ENCODE results near the gene MYO7A. TPM values are rescaled to one million over a fixed set of nuclear protein-coding genes. Genes with fewer than 3 reads are reported as not detected.

The MYO7A gene
- total and polyA plus RNA-seq, 2 of the 8 experiments (the other 6 are each of a cell fraction or from before 2014, with no cell fraction given), result 1.5 to 1.9 TPM

DNA sequence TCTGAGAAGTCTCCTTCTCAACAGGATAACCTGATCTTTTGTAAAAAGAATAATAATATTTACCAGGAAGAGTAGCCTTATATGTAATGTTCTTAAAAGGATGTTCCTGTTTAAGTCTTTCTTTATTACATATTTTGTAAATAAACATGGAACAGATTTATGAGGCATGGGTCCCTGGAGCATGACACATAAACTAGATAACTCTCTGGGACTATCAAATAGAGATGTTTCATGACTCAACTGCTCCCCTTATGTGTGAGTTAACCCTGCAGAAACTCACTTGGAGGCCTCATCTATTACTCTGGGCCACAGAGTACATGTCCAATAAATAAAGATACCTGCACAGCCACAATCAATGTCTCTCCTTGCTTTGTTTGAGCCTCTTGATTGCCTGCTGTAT lies 108.9 kb downstream of the MYO7A start:
- Histone ChIP-seq H3K56ac (replicated peaks; ENCODE audit: insufficient read length, low read depth, low read length) (no peak overlapping the region), H3K27ac (ENCODE audit: low read depth, low read length) (no peak overlapping the region), H3K4me2 (ENCODE audit: insufficient read depth in 1 of 2, low read depth in 2 of 2, low read length in 2 of 2) (no peak overlapping the region), H3K79me2 (ENCODE audit: control insufficient read depth in 1 of 2, insufficient read depth in 2 of 2, low read length in 2 of 2) (no peaks in the 10 kb centered on the region), H3K36me3 (ENCODE audit: control insufficient read depth in 2 of 4, insufficient read depth in 4 of 4, low read length in 3 of 4) (no peaks in the 10 kb centered on the region), H3K27me3 (replicated peaks in 1 of 4; ENCODE audit: control insufficient read depth in 3 of 4, extremely low read depth in 1 of 4, insufficient read depth in 3 of 4, low read length in 3 of 4) (no peaks in the 10 kb centered on the region), H2BK120ac (replicated peaks; ENCODE audit: low read depth, low read length) (no peak overlapping the region), H2BK12ac (ENCODE audit: low read depth, low read length) (no peak overlapping the region), H3K79me1 (ENCODE audit: low read depth, low read length) (no peaks in the 10 kb centered on the region), H2BK20ac (ENCODE audit: low read length) (no peak overlapping the region), H3K4ac (replicated peaks; ENCODE audit: insufficient read length, low read depth, low read length) (no peak overlapping the region), H3K23ac (ENCODE audit: insufficient read length) (no peak overlapping the region), H3K9me3 (ENCODE audit: insufficient read depth in 2 of 2, low read depth in 1 of 2, low read length in 1 of 2) (no peaks in the 10 kb centered on the region), H2AFZ (ENCODE audit: low read length) (no peak overlapping the region), H3K14ac (ENCODE audit: insufficient read length) (no peak overlapping the region), H2BK15ac (ENCODE audit: low read length) (no peak overlapping the region), H3K9ac (replicated peaks in 1 of 4; ENCODE audit: extremely low read depth in 1 of 4, low read depth in 3 of 4, low read length in 3 of 4) (no peak overlapping the region), H2AK5ac (ENCODE audit: low read depth, low read length) (no peak overlapping the region), H4K20me1 (replicated peaks in 1 of 2; ENCODE audit: control insufficient read depth in 1 of 2, insufficient read depth in 2 of 2, low read length in 2 of 2) (no peaks in the 10 kb centered on the region), H3K18ac (ENCODE audit: extremely low read depth, low read length) (no peak overlapping the region), H3K23me2 (ENCODE audit: low read depth, low read length) (no peaks in the 10 kb centered on the region), H2BK5ac (ENCODE audit: low read depth, low read length) (no peak overlapping the region), H4K8ac (ENCODE audit: extremely low read depth, insufficient read depth, low read length) (no peak overlapping the region), H4K91ac (replicated peaks; ENCODE audit: insufficient read length, low read length) (no peak overlapping the region), H4K5ac (ENCODE audit: insufficient read length, low read depth, low read length) (no peak overlapping the region), H3K4me1 (replicated peaks in 1 of 4; ENCODE audit: control insufficient read depth in 3 of 4, insufficient read depth in 4 of 4, low read length in 3 of 4) (no peaks in the 10 kb centered on the region), H3K4me3 (ENCODE audit: extremely low read depth in 1 of 4, insufficient read depth in 2 of 4, low read depth in 3 of 4, low read length in 4 of 4) (no peak overlapping the region)
- DNase-seq (ENCODE audit: low read depth in 1 of 2, low spot score in 2 of 2), result no peak
- TF ChIP-seq JUN (IDR thresholded peaks at IDR 0.05; ENCODE audit: low read depth, low read length) (no peak), SIX5 (IDR thresholded peaks at IDR 0.05; ENCODE audit: low read depth, low read length) (no peak), BCL11A (IDR thresholded peaks at IDR 0.05; ENCODE audit: low read depth in 2 of 2, low read length in 2 of 2) (no peak), RBBP5 (IDR thresholded peaks at IDR 0.05; ENCODE audit: borderline replicate concordance, low read depth, low read length) (no peak), RNF2 (IDR thresholded peaks at IDR 0.05; ENCODE audit: borderline replicate concordance, low read depth, low read length, missing control alignments, poor library complexity, severe bottlenecking) (no peak)
- CTCF ChIA-PET (ENCODE audit: partially characterized antibody), result interaction anchor here (0.7 kb wide), 1 partner anchor 48 kb away, joined by 3 read pairs; no protein-coding TSS in a partner anchor
- no peak for FAIRE-seq
- POLR2A ChIA-PET (ENCODE audit: partially characterized antibody), result no interaction called here
